ENCODE data around the gene DACT2.

- TF ChIP-seq, protein P1, sequence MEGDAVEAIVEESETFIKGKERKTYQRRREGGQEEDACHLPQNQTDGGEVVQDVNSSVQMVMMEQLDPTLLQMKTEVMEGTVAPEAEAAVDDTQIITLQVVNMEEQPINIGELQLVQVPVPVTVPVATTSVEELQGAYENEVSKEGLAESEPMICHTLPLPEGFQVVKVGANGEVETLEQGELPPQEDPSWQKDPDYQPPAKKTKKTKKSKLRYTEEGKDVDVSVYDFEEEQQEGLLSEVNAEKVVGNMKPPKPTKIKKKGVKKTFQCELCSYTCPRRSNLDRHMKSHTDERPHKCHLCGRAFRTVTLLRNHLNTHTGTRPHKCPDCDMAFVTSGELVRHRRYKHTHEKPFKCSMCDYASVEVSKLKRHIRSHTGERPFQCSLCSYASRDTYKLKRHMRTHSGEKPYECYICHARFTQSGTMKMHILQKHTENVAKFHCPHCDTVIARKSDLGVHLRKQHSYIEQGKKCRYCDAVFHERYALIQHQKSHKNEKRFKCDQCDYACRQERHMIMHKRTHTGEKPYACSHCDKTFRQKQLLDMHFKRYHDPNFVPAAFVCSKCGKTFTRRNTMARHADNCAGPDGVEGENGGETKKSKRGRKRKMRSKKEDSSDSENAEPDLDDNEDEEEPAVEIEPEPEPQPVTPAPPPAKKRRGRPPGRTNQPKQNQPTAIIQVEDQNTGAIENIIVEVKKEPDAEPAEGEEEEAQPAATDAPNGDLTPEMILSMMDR (IDR thresholded peaks at IDR 0.05) = no peak
- TF ChIP-seq SIN3A (IDR thresholded peaks at IDR 0.05; ENCODE audit: borderline replicate concordance, insufficient read depth, low read depth, low read length) = no peak
- no peak for TF ChIP-seq TCF7L2 (IDR thresholded peaks at IDR 0.05; ENCODE audit: low read depth, low read length)
Observed at GRCh38 chr6:168256940-168257339, 62.6 kb downstream of the DACT2 start.

All from Panc1 (cell line).